RWPE2 (cell line): Measurements from ENCODE around the gene DSG1.

Source experiments
- ATAC-seq: fragments of 200-7000 bp; cut with Tn5 transposase; 3 replicates; pipeline ENCODE4 v1.9.1; 2021; ENCODE audit warnings: low read depth
- DNase-seq: peaks from one replicate; pipeline ENCODE4 v3.0.0-alpha.2; 2020; ENCODE audit warnings: low spot score
- H3K27ac ChIP-seq: fragments of 450-650 bp; 2 replicates; pipeline ENCODE4 v1.5.1; 2017; ENCODE audit warnings: mild to moderate bottlenecking; ENCODE audit not compliant: poor library complexity, severe bottlenecking
- H3K27me3 ChIP-seq: fragments of 250-450 bp; sonication (Bioruptor Pico); 2 replicates; pipeline ENCODE4 v1.5.1; 2021; ENCODE audit warnings: mild to moderate bottlenecking, moderate library complexity; ENCODE audit not compliant: insufficient read depth, poor library complexity, severe bottlenecking
- H3K36me3 ChIP-seq: fragments of 250-450 bp; sonication (Bioruptor Pico); 2 replicates; pipeline ENCODE4 v1.5.1; 2020; ENCODE audit warnings: low read depth, mild to moderate bottlenecking, moderate library complexity
- H3K4me1 ChIP-seq: fragments of 250-450 bp; sonication (Bioruptor Pico); 2 replicates; pipeline ENCODE4 v1.5.1; 2021; ENCODE audit warnings: mild to moderate bottlenecking, moderate library complexity; ENCODE audit not compliant: insufficient read depth, poor library complexity, severe bottlenecking
- H3K4me3 ChIP-seq: fragments of 250-450 bp; sonication (Bioruptor Pico); 2 replicates; pipeline ENCODE4 v1.5.1; 2021; ENCODE audit warnings: mild to moderate bottlenecking, moderate library complexity; ENCODE audit not compliant: severe bottlenecking
- H3K9me3 ChIP-seq: fragments of 250-450 bp; sonication (Bioruptor Pico); 2 replicates; pipeline ENCODE4 v1.5.1; 2021; ENCODE audit warnings: mild to moderate bottlenecking, moderate library complexity; ENCODE audit not compliant: severe bottlenecking
- TF ChIP-seq, protein P1 (sequence below): fragments of 450-650 bp; IDR thresholded peaks from one replicate; pipeline ENCODE4 v1.5.1; 2017; ENCODE audit warnings: mild to moderate bottlenecking, moderate library complexity; ENCODE audit not compliant: poor library complexity, severe bottlenecking

DSG1 gene

DNA sequence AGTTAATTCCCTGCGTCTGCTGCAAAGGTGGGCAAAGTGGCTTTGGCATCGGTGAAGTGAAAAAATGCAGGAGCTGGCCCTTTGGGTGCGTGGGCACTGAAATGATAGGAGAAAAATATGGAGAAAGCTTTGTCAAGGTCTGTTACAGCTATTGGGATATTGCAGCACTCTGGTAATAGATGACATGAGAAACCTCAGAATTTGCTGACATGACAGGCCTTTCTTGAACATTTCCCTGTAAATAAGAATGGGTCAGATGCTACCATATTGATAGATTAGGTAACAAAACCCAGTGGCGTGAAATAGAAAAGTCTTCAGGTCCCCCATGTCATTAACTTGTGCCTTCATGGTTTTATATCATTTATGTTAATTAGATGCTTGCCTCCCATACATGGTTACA lies 46.2 kb downstream of the DSG1 start:
- Histone ChIP-seq H3K4me1 (no peaks in the 10 kb centered on the region), H3K9me3 (no peaks in the 10 kb centered on the region), H3K27ac (no peak overlapping the region), H3K36me3 (peaks cover 3% of the 10 kb centered on the region; the same call in 1 of the 2 replicates), H3K4me3 (no peak overlapping the region), H3K27me3 (no peaks in the 10 kb centered on the region)
- TF ChIP-seq, protein P1, sequence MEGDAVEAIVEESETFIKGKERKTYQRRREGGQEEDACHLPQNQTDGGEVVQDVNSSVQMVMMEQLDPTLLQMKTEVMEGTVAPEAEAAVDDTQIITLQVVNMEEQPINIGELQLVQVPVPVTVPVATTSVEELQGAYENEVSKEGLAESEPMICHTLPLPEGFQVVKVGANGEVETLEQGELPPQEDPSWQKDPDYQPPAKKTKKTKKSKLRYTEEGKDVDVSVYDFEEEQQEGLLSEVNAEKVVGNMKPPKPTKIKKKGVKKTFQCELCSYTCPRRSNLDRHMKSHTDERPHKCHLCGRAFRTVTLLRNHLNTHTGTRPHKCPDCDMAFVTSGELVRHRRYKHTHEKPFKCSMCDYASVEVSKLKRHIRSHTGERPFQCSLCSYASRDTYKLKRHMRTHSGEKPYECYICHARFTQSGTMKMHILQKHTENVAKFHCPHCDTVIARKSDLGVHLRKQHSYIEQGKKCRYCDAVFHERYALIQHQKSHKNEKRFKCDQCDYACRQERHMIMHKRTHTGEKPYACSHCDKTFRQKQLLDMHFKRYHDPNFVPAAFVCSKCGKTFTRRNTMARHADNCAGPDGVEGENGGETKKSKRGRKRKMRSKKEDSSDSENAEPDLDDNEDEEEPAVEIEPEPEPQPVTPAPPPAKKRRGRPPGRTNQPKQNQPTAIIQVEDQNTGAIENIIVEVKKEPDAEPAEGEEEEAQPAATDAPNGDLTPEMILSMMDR = no peak
- ATAC-seq (no peak), DNase-seq (no peak)

DNA sequence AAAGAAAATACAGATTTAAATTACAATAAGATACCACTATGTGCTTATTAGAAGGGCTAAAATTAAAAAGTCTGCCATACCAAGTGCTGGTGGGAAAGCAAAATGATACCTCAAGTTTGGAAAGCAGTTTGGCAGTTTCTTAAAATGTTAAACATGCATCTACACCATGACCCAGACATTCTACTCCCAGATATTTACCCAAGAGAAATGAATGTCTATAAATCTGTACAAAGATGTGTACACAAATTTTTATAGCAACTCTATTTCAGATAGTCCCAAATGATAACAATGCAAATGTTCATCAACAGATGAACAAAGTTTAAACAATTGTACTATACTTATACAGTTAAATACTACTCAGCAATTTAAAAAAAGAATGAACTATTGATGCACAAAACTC lies 51.5 kb downstream of the DSG1 start:
- TF ChIP-seq, protein P1 = no peak
- ATAC-seq (no peak), DNase-seq (no peak)
- H3K27ac ChIP-seq = no peak overlapping the region
- peaks cover 3% of the 10 kb centered on the region; the same call in 1 of the 2 replicates for H3K36me3 ChIP-seq
- no peak overlapping the region for H3K4me3 ChIP-seq
- no peaks in the 10 kb centered on the region for H3K4me1 ChIP-seq
- no peaks in the 10 kb centered on the region for H3K9me3 ChIP-seq
- no peaks in the 10 kb centered on the region for H3K27me3 ChIP-seq

DNA sequence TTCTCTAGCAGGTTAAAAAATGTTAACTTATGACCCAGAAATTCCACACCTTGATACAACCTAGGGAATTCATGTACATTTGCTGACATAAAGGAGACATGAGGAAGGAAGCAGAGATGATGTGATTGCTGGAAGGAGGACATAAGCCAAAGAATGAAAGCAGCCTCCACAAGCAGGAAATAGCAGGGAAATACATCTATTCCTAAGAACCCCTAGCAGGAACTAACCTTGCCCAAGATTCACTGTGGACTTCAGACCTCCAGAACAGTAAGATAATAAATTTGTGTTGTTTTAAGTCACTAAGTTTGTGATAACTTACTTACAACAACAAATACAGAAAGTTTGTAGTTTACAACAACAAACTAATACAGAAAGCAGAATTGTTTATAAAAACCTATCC lies 54.0 kb downstream of the DSG1 start:
- ATAC-seq (no peak), DNase-seq (no peak)
- H3K36me3 ChIP-seq = peaks cover 3% of the 10 kb centered on the region; the same call in 1 of the 2 replicates
- H3K4me1 ChIP-seq = no peaks in the 10 kb centered on the region
- no peak overlapping the region for H3K4me3 ChIP-seq
- H3K9me3 ChIP-seq = no peaks in the 10 kb centered on the region
- TF ChIP-seq, protein P1 = no peak
- H3K27ac ChIP-seq = no peak overlapping the region
- no peaks in the 10 kb centered on the region for H3K27me3 ChIP-seq

DNA sequence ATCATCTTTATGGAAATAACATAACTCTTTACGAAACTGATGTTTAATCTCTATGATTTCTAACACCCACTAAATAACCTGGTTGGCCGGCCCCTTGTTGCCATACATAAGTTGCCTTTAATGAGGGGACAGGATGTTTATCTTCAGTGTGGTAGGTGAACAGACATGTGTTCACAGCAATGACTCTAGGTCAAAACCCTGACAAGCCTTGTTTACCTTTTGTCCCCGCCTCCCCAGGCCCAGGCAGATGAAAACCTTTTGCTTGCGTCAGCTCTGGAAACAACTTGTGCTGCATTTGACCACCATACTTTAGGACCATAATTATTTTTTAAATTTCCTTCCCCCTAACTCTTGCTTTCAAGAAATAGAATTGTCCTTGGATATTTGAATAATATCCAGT lies 55.7 kb downstream of the DSG1 start:
- Histone ChIP-seq H3K9me3 (no peaks in the 10 kb centered on the region), H3K36me3 (no peaks in the 10 kb centered on the region), H3K4me3 (no peak overlapping the region), H3K4me1 (no peaks in the 10 kb centered on the region), H3K27me3 (no peaks in the 10 kb centered on the region), H3K27ac (no peak overlapping the region)
- no peak for ATAC-seq
- TF ChIP-seq, protein P1 = no peak
- DNase-seq = no peak

DNA sequence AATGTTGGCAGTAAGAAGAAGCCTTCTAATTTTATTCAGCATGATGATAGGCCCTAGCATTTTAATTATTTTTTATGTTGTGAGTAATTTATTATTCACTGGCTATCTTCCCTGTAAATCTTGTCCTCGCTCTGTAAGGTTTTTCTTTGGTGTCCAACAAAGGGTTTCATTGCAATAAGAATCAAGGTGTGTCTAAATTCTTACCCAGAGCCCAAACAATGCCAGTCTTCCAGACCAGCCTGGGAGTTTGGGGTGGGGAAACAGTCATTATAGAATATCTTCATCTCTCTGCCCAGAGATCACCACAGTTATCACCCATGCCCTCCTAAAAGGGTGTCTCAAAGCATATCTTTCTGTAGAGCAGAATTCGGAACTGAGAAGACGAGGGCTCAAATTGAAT lies 58.5 kb downstream of the DSG1 start, which contains the start of gene DSG4:
Gene DSG4, plus strand, starts transcription at position 301 of the 400 bp plus-strand sequence. CDS start 135 bp downstream, outside the sequence.
- TF ChIP-seq, protein P1 = no peak
- H3K4me1 ChIP-seq = no peaks in the 10 kb centered on the region
- H3K27ac ChIP-seq = no peak within 1 kb of the TSS
- H3K9me3 ChIP-seq = no peaks in the 10 kb centered on the region
- no peak within 1 kb of the TSS for H3K4me3 ChIP-seq
- no peak for ATAC-seq
- no peaks in the 10 kb centered on the region for H3K36me3 ChIP-seq
- DNase-seq = no peak
- H3K27me3 ChIP-seq = no peaks in the 10 kb centered on the region
